Measurements from ENCODE around the gene C1QL2.

DNA sequence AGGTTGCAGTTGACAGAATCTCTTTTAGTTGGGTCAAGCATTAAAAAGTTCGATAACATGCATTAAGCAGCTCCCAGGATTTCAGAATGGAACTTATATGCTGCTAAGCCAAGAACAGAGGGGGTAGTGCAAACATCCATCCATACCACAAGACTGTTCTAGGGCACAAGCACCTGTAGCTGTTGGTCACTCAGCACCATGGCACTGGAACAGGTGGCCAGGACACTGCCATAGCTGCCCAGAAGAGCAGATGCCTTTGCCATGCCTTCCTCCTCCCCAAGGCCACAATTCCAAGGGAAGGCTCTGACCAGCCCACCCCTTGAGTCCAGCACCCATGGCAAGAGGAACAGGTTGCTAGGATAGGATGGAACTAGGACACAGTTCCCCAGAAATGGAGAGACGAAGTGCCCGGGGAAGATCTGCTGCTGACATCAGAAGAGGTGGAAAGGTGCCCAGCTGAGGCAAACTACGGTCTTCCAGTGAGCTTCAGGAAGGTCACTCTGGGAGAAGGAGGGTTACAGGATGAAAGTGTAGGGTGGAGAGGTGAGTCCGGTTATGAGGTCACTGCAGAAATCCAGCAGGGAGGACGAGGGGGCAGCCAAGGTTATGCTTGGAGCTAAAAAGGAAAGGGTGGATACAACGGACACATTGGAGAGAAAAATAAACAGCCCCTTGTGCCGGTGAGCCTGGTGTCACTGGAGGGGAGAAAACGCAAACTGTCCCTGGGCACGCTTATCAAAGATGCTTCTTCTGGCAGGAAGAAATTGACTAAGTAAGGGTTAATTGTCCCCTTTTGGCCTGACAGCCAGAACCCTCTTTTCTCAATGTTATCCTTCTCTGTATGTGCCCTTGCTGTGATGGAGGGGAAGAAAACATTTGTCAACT, 41.9 kb downstream of the C1QL2 start:
- TF ChIP-seq, protein P1, sequence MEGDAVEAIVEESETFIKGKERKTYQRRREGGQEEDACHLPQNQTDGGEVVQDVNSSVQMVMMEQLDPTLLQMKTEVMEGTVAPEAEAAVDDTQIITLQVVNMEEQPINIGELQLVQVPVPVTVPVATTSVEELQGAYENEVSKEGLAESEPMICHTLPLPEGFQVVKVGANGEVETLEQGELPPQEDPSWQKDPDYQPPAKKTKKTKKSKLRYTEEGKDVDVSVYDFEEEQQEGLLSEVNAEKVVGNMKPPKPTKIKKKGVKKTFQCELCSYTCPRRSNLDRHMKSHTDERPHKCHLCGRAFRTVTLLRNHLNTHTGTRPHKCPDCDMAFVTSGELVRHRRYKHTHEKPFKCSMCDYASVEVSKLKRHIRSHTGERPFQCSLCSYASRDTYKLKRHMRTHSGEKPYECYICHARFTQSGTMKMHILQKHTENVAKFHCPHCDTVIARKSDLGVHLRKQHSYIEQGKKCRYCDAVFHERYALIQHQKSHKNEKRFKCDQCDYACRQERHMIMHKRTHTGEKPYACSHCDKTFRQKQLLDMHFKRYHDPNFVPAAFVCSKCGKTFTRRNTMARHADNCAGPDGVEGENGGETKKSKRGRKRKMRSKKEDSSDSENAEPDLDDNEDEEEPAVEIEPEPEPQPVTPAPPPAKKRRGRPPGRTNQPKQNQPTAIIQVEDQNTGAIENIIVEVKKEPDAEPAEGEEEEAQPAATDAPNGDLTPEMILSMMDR (IDR thresholded peaks at IDR 0.05), result no peak
- TF ChIP-seq POLR2A (IDR thresholded peaks at IDR 0.05; ENCODE audit: low read depth), result no peak
